Measurements from ENCODE around the gene PCIF1.
"Not testable (repeated sequence)": the region's sequence is repeated elsewhere in the genome, so short reads cannot be mapped to it uniquely, and the experiment has no call there.

Gene PCIF1

DNA sequence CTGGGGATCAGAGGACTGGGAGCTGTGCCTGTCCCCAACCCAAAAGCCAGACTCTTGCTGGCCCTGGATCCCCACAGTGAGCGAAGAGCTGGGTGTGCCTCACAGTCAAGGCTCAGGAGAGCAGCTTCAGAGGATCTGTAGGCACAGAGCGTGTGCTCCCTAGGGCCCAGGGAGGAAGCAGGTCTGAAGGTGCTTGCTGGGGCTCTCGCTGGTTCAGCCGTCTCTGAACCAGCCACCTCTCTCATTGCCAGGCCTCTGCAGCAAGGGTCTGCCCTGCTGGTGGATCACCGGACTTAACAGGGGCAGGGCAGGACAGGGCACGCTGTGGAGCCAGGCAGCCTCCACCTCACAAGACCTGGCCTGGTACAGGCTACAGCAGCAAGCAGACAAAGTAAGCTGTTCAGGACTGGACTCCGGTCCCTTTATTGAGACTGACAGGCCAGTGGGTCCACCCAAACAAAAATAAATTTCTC is 13.8 kb downstream of the PCIF1 start:
- DNase-seq, result no peak

DNA sequence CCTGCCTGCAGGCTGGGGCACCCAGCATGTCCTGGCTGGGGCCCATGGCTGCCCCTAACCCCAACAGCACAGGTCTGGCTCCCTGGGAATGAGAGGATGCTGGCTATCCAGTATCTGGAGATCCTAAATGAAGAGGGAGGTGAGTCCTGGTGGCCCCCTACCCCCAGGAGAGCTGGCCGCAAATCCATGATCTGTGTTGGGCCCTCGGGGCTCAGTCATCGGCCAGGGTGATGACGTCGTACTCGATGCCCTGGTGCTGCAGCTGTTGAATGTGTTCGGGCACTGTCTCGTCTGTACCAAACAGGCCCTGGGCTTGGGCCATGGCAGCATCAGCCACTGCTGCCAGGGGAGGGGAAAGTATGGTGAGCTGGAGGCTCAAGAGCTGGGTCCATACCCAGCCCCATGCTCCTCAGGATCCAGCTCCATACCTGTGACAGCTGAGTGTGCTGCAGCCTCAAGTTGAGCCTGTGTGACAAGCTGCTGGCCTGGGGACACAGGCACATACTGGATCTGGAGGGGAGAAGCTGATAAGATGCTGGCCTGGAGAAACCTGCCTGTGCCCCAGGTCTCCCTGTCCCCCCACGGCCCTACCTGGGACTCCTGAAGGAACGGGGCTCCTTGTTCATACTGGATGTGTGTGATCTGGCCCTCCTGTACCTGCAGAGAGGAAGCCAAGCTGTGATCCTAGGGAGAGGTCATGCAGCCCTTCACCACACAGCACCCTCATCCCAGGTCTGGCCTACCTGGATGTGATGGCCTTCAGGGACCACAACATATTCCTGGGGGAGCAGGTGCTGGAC is 14.5 kb downstream of the PCIF1 start:
- no peak for DNase-seq

DNA sequence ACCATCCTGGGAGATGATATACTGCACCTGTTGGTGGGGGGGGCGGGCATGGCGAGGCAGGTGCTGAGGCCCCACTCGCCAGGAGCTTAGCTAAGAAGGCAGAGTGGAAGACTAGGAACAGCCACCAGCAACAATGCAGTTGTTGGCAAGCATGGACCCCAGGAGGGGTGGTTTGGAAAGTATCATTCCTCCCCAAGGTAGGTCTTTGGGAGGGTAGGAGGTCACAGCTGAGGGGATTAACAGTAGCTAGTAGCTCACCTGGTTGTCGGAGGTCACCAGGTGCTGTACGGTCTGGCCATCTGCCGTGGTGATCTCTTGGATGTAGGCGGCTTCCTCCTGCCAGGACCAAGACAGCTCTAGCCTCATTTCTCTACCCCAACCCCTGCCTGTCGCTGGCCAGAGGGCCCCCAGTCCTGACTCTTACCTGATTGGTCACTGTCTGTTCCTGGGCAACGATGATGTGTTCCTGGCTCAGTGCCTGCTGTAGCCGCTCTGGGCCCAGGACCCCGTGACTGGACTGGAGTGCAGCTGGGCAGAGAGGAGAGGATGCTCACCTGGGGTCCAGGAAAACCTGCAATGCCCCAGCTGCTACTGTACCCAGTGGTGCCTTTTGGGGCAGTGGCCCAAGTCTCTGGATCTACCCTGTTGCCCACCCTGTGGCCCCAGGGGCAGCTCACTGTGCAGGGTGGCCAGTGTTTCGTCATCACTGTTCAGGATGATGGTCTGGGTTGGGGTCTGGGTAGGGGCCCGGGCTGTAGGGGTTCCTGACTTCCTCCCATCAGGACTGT is 15.3 kb downstream of the PCIF1 start:
- no peak for DNase-seq

DNA sequence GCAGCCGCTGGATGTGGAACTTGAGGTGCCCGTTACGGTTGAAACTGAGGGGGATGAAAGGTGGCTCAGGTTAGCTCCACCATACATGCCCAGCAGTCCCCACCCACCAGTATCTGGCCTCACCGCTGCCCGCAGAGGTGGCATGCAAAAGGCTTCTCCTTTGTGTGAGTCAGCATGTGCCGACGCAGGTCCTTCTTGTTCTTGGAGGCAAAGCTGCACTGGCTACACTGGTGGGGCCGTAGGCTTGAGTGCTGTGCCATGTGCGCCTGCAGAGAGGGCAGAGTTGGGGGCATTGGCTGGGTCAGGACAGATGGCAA is 15.8 kb downstream of the PCIF1 start:
- DNase-seq, result no peak

DNA sequence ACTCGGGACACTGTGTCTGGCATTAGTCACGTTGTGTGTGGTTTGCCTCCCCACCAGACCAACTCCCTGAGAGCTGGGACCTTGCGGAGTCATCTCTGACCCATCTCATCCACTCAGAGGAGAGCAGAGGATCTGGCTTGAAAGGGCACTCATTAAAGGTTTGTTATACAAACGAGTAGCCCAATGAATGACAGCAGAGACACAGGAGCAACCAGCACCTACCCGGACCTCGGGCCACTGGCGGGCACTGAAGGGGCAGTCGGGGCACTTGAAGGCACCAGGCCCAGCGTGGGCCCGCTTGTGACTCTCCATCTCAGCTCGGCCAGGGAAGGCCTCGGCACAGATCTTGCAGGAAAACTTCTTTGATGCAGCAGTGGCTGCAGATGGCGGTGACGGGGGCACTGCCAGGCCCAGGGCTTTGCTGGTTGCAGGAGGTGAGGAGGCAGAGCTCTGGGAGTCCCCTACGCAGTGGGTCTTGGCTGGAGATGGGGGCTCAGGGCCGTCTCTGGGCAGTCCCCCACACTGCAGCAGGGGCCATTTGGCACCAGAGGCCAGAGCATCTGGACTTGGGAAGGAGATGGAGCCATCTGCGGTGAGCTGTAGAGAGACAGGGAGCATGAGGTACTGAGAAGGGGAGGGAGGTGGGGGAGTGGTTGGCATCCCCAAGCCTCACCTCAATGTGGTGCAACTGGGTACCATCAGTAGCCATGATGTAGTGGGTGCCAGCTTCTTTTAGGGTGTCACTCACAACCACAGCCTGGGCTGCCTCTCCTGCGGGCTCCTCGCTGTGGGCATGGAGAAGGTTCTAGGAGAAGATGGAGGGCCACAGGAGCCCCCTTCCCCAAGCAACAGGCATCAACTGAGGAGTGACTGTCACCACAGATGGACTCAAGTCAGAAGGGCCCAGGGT is 17.7 kb downstream of the PCIF1 start:
- DNase-seq, result no peak

DNA sequence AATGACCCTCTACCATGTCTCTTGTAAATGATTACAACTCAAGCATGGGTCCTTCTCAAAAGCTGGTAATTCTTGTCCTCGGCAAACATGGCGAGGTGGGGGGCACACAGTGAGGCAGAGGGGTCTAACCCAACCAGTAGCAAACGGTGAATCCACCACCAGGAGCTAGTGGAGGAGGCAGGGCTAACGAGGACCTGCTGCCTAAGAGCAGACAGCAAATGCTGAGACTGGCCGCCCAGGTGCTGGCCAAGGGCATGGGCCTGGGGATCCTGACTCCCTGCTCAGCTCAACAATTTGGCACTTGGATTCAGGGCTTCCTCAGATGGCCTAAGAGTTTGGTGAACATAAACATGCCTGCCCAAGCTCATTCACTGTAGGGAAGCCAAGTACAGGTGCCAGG is 18.4 kb downstream of the PCIF1 start:
- no peak for DNase-seq

DNA sequence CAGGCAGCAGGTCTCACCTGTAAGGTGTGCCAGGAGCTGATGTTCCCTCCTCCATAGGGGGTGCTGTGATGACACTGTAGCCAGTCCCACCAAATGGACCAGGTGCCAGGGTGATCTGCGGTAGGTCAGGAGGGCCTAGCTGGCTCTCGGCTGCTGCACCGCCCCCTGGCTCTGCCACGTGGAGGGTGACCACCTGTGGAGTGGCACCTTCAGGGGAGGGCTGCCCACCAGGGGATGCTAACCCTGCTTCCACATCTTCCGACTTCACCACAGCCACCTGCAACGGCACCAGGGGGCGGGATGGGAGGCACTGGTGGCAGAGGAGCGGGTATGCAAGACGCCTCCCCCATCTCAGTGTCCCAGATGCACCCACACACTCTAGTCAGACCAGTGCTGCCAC is 19.2 kb downstream of the PCIF1 start:
- no peak for DNase-seq

DNA sequence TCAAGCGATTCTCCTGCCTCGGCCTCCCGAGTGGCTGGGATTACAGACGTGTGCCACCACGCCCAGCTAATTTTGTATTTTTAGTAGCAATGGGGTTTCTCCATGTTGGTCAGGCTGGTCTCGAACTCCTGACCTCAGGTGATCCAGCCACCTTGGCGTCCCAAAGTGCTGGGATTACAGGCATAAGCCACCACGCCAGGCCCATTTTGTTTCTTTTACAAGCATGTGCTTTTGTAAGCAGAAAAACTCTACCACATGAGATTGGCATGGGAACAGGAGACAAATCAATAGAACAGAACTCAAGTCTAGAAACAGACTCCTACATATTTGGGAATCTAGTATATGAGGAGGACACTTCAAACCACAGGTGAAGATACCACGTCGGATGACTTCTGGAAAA is 21.8 kb downstream of the PCIF1 start:
- DNase-seq, result not testable (repeated sequence)

DNA sequence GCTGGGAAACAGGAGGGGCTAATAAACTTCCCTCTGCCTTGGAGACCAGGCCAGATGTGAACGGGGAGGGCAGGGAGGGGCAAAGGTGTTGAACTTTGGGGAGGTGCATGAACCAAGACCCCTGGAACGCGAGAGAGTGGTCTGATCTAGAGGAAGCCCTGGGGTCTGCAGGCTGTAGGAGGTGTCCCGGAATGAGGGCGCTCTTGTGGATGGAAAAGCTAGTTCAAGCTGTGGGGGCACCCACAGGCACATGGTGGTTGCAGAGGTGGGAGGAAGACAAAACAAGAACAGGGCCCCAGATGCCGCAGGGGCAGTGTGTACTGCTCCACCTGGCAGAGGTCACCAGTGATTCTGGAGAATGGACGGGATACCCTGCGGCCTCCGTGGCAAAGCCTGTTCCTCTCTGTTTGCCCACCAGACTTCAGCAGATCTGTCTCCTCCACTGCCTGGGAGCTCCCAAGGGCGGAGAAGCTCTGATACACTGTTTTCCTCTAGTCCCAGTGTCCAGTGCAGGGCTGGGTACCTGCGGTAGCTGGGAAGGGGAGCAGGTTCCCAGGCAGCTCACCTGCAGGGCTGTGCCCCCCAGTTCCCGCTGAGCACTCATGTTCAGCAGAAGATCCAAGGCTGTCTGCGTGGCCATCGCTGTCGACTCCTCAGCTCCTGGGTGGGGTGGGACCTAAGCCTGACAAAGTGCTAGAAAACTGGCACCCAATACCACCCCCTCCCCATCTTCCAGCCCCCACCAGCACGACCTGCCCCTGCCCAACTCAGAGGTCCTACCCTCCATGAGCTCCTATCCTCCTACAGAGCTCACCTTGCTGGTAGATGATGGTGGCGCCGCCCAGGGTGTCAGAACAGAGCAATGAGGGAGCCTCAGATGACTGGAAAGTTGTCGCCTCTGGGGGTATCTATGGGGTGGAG is 22.8 kb downstream of the PCIF1 start:
- no peak for DNase-seq

DNA sequence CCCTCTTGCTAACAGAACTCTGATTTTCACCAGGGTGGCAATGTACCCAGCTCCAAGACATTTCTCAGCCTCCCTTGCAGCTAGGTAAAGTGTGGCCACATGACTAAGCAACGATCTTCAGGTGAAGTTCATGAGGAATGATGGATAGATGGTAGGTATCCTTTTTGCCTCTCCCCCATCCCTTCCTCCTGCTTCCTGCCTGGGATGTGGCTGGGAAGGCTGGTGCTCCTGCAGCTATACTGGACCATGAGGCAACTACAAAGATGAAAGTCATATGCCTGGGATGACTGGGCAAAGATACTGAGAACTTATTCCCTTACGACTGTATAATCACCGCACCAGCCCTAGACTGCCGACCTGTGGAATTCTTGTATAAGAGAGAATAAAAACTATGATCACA is 24.1 kb downstream of the PCIF1 start:
- DNase-seq, result no peak

DNA sequence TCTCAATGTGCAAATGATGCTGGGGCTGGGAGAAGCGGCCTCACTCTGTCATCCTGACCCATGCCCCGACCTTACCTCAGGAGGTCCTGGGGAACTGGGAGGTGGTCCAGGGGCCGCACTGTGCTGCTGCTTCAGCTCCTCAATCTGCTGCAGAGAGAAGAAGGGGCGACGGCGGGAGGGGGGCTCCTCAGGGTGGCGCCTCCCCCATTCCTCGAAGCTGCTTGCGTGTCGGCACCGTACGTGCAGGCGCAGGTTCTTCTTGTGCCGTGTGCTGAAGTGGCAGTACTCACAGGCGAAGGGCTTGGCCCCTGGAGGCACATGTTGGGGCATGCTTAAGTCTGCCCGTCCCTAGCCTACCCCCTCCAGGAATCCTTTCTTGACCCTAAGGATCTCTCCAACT is 24.6 kb downstream of the PCIF1 start:
- DNase-seq, result no peak

DNA sequence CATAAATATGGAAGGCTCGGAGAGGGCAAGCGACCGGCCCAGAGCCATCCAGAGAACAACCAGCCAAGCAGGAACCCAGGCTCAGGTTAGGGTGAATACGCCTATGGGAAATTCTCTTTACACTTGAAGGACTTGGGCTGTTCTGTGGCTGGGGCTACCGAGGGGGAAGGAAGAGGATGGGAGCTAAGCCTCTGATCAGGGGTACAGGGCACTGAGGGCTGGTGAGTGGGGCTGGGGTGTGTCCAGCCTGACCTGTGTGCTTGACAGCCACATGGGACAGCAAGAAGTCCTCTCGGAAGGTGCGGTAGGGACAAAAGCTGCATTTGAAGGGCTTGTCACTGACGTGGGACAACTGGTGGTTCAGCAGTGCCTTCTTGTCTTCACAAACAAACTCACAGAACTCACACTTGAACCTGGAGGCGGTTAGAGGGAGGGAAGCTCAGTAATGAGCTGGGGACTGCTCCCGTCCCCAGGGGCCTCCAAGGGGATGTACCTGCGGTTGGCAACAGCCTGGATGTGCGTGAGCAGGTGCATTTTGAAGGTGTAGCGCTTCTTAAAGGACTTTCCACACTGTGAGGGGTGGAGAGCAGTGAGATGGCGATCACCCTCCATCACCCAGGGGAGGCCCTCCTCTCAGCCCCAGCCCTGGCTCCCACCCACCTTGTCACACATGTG is 25.6 kb downstream of the PCIF1 start:
- no peak for DNase-seq

DNA sequence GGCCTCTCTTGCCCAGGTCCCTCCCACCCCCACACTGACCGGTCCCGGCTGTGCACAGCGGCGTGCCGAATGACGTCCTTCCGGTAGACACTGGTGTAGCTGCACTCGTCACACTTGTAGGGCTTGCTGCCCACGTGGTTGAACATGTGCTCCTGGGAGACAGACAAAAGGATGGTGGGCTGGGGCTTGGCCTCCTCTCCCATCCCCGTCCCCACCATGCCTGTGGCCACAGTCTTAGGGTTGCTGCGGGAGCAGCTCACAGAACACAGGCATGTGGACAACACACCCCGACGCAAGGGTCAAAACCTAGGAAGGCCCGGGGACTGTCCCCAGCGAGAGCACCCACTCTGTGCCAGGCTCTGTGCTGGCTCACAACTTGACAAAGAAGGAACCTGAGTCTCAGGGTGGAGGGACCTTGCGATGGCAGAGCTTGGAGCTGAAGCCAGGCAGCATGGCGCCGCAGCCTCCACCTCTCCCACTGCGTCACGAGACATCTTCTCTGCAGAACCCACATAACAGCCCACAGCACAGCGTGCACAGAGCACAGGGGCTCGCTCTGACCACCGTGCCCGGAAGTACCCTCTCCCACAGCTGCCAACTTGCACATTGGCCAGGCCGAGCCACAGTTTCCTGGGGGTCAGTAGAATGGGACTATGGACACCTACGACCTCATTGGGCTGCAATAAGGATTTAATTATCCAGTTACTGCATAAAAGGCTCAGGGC is 27.7 kb downstream of the PCIF1 start:
- DNase-seq, result no peak

DNA sequence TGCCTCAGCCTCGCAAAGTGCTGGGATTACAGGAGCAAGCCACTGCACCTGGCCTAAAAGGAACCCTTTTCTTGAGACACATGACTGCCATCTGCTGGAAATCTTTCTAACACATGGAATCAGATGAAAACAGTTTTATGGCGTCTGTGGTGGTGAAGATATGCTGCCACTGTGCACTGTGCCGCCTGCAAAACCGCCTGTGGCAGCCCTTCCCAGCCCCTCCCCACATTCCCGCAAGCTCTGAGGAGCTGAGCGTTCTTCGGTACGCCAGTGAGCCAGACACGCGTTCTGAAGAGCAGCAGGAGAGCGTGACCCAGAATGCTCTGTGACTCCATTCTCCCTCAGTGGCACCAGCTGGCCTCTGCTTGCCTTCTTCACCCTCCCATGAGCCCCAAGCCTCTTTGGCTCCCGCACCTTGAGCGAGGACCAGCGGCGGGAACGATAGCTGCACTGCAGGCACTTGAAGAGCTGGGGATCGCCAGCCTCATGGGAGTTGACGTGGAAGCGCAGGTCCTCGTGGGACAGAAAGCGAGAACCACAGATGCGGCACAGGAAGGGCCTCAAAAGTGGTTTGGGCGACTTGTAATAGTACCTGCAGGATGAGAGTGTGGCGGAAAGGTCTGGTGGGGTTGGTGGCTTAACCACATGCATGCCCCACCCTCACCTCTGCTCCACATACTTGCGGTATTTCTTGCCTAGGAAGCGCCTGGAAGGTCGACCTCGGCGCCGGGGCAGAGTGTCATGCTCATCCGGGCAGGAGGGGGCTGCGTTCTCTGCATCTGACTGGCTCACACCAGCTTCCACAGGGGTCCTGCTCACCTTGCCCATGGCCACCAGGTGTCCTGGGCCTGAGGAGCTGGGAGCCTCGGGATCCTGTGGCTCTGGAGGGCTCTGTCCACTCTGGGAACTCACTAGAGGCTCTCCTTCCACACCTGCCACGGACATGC is 28.8 kb downstream of the PCIF1 start:
- no peak for DNase-seq

DNA sequence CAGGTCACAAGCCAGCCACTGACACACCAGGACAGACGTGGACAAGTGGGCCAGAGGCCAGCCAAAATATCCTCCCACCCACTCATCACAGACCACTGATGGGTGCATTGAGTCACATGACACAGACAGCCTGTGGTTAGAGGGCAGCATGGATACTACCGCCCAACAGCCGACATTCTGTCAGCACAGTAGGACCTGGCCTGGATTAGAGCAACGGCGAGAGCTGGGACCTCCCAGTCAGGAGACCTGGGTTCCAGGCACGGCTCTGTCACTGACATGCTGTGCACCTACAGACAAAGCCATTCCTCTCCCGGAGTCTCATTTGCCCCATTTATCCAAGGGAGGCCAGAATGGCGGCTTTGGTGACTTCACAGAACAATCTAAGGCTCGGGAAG is 29.5 kb downstream of the PCIF1 start:
- DNase-seq, result no peak

DNA sequence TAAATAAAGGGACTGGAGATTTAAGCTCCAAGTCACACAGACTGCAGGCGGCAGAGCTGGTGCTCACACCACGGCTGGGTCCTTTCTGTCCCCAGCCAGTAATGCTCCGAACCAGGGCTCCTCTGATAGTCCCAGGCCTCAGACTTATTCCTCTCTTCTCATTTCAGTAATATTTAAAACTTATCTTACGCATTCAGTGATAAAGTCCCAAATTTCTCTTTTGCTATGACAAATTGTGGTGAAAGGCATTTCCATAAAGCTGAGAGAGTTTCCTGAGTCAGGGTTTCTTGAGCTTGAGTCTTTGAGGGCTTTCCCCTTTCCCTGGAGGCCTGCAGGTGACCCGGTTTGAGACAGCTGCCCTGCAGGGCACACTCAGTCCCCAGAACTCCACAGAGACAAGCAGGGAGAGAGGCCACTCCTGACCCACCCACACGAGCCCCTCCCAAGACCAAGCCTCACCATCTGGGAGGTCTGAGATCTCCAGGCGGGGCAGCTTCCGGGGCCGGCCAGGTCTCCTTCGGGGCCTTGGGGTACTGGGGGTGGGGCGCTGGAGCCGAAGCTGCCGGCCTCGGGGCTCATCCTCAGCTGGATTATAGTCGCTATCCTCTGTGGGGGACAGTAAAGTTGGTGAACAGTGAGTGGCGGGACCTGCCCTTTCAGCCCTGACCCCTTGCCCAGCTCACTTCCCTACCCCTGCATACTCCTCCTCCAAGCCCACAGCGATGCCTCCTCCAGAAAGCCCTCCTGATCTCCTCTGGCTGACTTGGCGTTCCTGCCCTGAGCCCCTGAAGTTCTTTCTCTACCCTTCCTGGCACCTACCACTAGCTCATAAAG is 30.9 kb downstream of the PCIF1 start:
- DNase-seq, result no peak

DNA sequence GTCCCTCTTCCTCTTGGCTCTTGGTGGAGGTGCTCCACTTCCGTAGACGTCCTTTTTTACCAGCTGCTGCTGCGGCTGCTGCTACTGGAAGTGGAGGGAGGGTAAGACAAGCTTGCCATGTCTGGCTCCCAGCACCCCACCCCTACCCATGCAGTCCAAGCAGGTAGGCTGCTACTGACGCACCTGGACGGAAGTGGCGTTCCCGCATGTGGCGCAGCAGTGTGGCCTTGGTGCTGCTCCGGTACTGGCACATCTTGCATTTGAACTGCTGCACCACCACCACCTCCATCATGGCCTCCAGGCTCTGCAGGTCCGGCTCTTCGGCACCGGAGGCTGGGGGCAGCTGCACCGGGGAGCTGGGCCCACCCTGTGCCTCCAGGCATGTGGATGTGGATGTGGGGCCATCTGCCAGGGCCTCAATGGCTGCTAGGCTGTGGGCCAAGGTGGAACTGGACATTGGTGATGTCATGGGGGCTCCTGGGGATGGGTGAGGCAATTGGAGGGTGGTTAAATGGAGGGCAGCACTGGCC is 33.1 kb downstream of the PCIF1 start:
- DNase-seq, result no peak

DNA sequence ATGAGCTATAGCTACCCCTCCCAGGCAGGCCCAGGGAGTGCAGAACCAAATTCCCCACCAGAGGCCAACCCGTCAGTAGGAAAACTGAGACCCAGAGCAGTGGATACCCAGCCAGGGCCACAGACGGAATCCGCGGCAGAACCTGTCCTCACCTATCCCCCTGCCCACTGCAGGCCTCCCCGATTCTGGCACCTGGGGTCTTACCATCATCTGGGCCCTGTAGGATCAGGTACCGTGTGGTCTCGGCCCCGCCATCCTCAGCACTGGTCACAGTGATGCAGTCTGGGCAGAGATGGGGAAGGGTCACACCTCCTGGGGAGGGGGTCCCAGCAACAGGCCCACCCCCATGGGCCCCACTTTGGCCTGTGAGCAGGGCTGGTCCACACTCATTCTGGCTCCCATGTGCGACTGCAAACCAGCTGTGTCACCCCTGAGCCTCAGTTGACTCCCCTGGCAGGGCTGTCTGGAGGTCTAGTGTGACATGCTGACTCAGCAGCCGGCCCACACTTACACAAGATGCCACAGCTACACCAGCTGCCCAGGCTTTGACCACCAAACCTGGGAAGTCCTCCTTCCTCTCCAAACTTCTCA is 33.7 kb downstream of the PCIF1 start:
- DNase-seq, result no peak

Data from stimulated activated CD4-positive, alpha-beta T cell treated with anti-CD3 and anti-CD28 coated beads, Interleukin-1b, Interleukin-23, amount 100 ng/mL, for 48 hours (primary cell).